H1 (cell line): ENCODE results near the gene RAB5B. TPM values are rescaled to one million over a fixed set of nuclear protein-coding genes. Genes with fewer than 3 reads are reported as not detected.

Source experiments
- ASH2L ChIP-seq: fragments of 200-600, 300-600 bp; sonication (generic); IDR thresholded peaks from one replicate; pipeline ENCODE4 v1.7.1; 2017; ENCODE audit warnings: low read length
- BACH1 ChIP-seq: IDR thresholded peaks from 2 replicates; pipeline ENCODE4 v1.6.1; 2012; ENCODE audit warnings: low read length, improper control_type of control experiment
- BRCA1 ChIP-seq: IDR thresholded peaks from 2 replicates; pipeline ENCODE4 v1.6.1; 2012; ENCODE audit warnings: low read depth, low read length, improper control_type of control experiment
- CREB1 ChIP-seq: IDR thresholded peaks from 2 replicates; pipeline ENCODE4 v1.6.1; 2012; ENCODE audit warnings: inconsistent platforms
- FOSL1 ChIP-seq: IDR thresholded peaks from 2 replicates; pipeline ENCODE4 v1.6.1; 2011; ENCODE audit warnings: mild to moderate bottlenecking, low read depth, low read length, moderate library complexity; ENCODE audit not compliant: insufficient read depth
- HDAC2 ChIP-seq, 2 experiments: fragments of 300-600 bp in 1 of 2; sonication (generic) in 1 of 2; IDR thresholded peaks; 2 replicates each; pipeline ENCODE4 v1.6.1; 2011 to 2012; ENCODE audit warnings: low read depth in 2 of 2, low read length in 2 of 2, mild to moderate bottlenecking in 2 of 2, moderate library complexity in 2 of 2, borderline replicate concordance in 1 of 2, inconsistent platforms in 1 of 2
- HDAC6 ChIP-seq: IDR thresholded peaks from one replicate; pipeline ENCODE4 v1.7.1; 2012; ENCODE audit warnings: low read depth, mild to moderate bottlenecking, inconsistent platforms, low read length, moderate library complexity
- KDM5A ChIP-seq: fragments of 200-600 bp; IDR thresholded peaks from 2 replicates; pipeline ENCODE4 v1.7.1; 2012; ENCODE audit warnings: mild to moderate bottlenecking, low read length, inconsistent platforms, mixed read lengths
- NRF1 ChIP-seq: IDR thresholded peaks from 2 replicates; pipeline ENCODE4 v1.6.1; 2011; ENCODE audit warnings: mild to moderate bottlenecking, low read depth, low read length, improper control_type of control experiment
- POLR2A ChIP-seq, 2 experiments: IDR thresholded peaks; 1 replicate in 1 of 2; 2 replicates in 1 of 2; pipeline ENCODE4 v1.6.1; 2011; ENCODE audit warnings: low read depth in 2 of 2, low read length in 2 of 2, mild to moderate bottlenecking in 2 of 2; ENCODE audit errors: control extremely low read depth in 1 of 2
- POLR2AphosphoS5 ChIP-seq: IDR thresholded peaks from 2 replicates; pipeline ENCODE4 v1.6.1; 2011; ENCODE audit warnings: low read depth, low read length
- SP2 ChIP-seq: IDR thresholded peaks from 2 replicates; pipeline ENCODE4 v1.6.1; 2012; ENCODE audit warnings: mild to moderate bottlenecking, low read length, inconsistent platforms
- polyA plus RNA-seq, 7 experiments: library from polyadenylated mRNA; depleted of rRNA in 3 of 7; stranded (reverse) in 5 of 7; unstranded in 2 of 7; fragments of >200 nt in 5 of 7; fragments of 200-250 nt in 2 of 7; gene quantifications; 1 replicate in 5 of 7; 2 replicates in 1 of 7; 4 replicates in 1 of 7; pipeline versions ENCODE4 v1.2.1 to v1.2.3, GENCODE V29; 2011 to 2013; ENCODE audit warnings: missing spikeins in 2 of 7, mixed read lengths in 2 of 7
- total RNA-seq: library from RNA; stranded (reverse); fragmentation: NEBNext Ultra II Directional; extraction: Animal tissue kit (Norgen Biotek cat#: 25700); gene quantifications from 2 replicates; pipeline ENCODE4 v1.2.1, GENCODE V29; 2021
- TF ChIP-seq, protein P1 (sequence below): fragments of 300-600 bp; sonication (generic); IDR thresholded peaks from 2 replicates; pipeline ENCODE4 v1.7.1; 2012; ENCODE audit warnings: low read length, moderate library complexity, mild to moderate bottlenecking, inconsistent platforms; ENCODE audit not compliant: insufficient replicate concordance
- TF ChIP-seq, protein P2 (sequence below): IDR thresholded peaks from 2 replicates; pipeline ENCODE4 v1.6.1; 2012; ENCODE audit warnings: inconsistent platforms

Gene RAB5B
- total and polyA plus RNA-seq, 2 of the 8 experiments (the other 6 are each of a cell fraction or from before 2014, with no cell fraction given): 56.7 to 62.4 TPM

DNA sequence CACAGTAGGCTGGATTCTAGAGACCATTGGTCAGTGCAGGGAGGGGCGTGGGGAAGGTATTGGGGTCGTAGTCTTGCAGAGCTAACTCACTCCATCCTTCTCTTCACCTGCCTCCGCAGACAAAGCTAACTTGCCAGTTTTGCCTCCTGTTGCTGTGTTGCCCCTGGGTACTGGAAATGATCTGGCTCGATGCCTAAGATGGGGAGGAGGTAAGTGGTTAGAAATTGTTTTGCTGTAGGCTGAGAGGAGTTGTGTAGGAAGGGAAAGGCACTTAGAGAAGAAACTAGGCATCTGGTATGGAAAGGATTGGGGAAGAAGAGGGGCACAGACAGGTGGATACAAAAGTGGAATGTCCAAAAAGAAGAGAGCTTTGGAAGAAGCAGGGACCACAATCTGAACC is 31.8 kb upstream of the RAB5B start (continued):
- TF ChIP-seq, protein P1, sequence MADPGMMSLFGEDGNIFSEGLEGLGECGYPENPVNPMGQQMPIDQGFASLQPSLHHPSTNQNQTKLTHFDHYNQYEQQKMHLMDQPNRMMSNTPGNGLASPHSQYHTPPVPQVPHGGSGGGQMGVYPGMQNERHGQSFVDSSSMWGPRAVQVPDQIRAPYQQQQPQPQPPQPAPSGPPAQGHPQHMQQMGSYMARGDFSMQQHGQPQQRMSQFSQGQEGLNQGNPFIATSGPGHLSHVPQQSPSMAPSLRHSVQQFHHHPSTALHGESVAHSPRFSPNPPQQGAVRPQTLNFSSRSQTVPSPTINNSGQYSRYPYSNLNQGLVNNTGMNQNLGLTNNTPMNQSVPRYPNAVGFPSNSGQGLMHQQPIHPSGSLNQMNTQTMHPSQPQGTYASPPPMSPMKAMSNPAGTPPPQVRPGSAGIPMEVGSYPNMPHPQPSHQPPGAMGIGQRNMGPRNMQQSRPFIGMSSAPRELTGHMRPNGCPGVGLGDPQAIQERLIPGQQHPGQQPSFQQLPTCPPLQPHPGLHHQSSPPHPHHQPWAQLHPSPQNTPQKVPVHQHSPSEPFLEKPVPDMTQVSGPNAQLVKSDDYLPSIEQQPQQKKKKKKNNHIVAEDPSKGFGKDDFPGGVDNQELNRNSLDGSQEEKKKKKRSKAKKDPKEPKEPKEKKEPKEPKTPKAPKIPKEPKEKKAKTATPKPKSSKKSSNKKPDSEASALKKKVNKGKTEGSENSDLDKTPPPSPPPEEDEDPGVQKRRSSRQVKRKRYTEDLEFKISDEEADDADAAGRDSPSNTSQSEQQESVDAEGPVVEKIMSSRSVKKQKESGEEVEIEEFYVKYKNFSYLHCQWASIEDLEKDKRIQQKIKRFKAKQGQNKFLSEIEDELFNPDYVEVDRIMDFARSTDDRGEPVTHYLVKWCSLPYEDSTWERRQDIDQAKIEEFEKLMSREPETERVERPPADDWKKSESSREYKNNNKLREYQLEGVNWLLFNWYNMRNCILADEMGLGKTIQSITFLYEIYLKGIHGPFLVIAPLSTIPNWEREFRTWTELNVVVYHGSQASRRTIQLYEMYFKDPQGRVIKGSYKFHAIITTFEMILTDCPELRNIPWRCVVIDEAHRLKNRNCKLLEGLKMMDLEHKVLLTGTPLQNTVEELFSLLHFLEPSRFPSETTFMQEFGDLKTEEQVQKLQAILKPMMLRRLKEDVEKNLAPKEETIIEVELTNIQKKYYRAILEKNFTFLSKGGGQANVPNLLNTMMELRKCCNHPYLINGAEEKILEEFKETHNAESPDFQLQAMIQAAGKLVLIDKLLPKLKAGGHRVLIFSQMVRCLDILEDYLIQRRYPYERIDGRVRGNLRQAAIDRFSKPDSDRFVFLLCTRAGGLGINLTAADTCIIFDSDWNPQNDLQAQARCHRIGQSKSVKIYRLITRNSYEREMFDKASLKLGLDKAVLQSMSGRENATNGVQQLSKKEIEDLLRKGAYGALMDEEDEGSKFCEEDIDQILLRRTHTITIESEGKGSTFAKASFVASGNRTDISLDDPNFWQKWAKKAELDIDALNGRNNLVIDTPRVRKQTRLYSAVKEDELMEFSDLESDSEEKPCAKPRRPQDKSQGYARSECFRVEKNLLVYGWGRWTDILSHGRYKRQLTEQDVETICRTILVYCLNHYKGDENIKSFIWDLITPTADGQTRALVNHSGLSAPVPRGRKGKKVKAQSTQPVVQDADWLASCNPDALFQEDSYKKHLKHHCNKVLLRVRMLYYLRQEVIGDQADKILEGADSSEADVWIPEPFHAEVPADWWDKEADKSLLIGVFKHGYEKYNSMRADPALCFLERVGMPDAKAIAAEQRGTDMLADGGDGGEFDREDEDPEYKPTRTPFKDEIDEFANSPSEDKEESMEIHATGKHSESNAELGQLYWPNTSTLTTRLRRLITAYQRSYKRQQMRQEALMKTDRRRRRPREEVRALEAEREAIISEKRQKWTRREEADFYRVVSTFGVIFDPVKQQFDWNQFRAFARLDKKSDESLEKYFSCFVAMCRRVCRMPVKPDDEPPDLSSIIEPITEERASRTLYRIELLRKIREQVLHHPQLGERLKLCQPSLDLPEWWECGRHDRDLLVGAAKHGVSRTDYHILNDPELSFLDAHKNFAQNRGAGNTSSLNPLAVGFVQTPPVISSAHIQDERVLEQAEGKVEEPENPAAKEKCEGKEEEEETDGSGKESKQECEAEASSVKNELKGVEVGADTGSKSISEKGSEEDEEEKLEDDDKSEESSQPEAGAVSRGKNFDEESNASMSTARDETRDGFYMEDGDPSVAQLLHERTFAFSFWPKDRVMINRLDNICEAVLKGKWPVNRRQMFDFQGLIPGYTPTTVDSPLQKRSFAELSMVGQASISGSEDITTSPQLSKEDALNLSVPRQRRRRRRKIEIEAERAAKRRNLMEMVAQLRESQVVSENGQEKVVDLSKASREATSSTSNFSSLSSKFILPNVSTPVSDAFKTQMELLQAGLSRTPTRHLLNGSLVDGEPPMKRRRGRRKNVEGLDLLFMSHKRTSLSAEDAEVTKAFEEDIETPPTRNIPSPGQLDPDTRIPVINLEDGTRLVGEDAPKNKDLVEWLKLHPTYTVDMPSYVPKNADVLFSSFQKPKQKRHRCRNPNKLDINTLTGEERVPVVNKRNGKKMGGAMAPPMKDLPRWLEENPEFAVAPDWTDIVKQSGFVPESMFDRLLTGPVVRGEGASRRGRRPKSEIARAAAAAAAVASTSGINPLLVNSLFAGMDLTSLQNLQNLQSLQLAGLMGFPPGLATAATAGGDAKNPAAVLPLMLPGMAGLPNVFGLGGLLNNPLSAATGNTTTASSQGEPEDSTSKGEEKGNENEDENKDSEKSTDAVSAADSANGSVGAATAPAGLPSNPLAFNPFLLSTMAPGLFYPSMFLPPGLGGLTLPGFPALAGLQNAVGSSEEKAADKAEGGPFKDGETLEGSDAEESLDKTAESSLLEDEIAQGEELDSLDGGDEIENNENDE: no peak
- TF ChIP-seq HDAC2 (IDR thresholded peaks at IDR 0.05; ENCODE audit: borderline replicate concordance in 1 of 2, low read depth in 2 of 2, low read length in 2 of 2): no peak
- no peak for TF ChIP-seq FOSL1
- TF ChIP-seq BACH1: no peak
- no peak for TF ChIP-seq HDAC6
- TF ChIP-seq KDM5A: no peak
- TF ChIP-seq BRCA1: no peak
- TF ChIP-seq NRF1: no peak
- TF ChIP-seq ASH2L: no peak
- no peak for TF ChIP-seq SP2
- TF ChIP-seq POLR2AphosphoS5: no peak
- TF ChIP-seq POLR2A (IDR thresholded peaks at IDR 0.05; ENCODE audit: control extremely low read depth in 1 of 2, low read depth in 2 of 2, low read length in 2 of 2): no peak
- TF ChIP-seq CREB1: no peak
- TF ChIP-seq, protein P2, sequence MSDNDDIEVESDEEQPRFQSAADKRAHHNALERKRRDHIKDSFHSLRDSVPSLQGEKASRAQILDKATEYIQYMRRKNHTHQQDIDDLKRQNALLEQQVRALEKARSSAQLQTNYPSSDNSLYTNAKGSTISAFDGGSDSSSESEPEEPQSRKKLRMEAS: no peak
